Naive B cell (primary cell): ENCODE measurements around the gene ENOX2. TPM values are rescaled to one million over a fixed set of nuclear protein-coding genes. Genes with fewer than 3 reads are reported as not detected.

Source experiments
- ATAC-seq, 2 donors: fragments of 150-1000 bp; cut with Tn5 transposase; 2 replicates each; pipeline ENCODE4 v1.10.0; 2021; ENCODE audit warnings: low read depth in 2 of 2, mild to moderate bottlenecking in 2 of 2, moderate library complexity in 2 of 2
- DNase-seq: peaks from one replicate; pipeline ENCODE4 v3.0.0; 2022
- H3K27ac Mint-ChIP-seq, 6 donors: one replicate each; pipeline ENCODE4 v1.8.0; 2020 to 2022; ENCODE audit warnings: mild to moderate bottlenecking in 6 of 6, mixed read lengths in 6 of 6, moderate library complexity in 5 of 6, inconsistent platforms in 2 of 6
- H3K27me3 Mint-ChIP-seq, 3 donors: one replicate each; pipeline ENCODE4 v1.8.0; 2021 to 2022; ENCODE audit warnings: mixed read lengths in 3 of 3, mild to moderate bottlenecking in 1 of 3
- H3K36me3 Mint-ChIP-seq, 2 donors: one replicate each; pipeline ENCODE4 v1.8.0; 2020 to 2022; ENCODE audit warnings: mixed read lengths in 2 of 2, inconsistent platforms in 1 of 2, mild to moderate bottlenecking in 1 of 2
- H3K4me1 Mint-ChIP-seq, 3 donors: one replicate each; pipeline ENCODE4 v1.8.0; 2020 to 2022; ENCODE audit warnings: mixed read lengths in 3 of 3, inconsistent platforms in 1 of 3, mild to moderate bottlenecking in 1 of 3, moderate library complexity in 1 of 3
- H3K4me3 Mint-ChIP-seq, 8 donors: one replicate each; pipeline ENCODE4 v1.8.0; 2020 to 2022; ENCODE audit warnings: mild to moderate bottlenecking in 8 of 8, mixed read lengths in 8 of 8, moderate library complexity in 8 of 8, inconsistent platforms in 2 of 8
- H3K9me3 Mint-ChIP-seq, 7 donors: one replicate each; pipeline ENCODE4 v1.8.0; 2020 to 2022; ENCODE audit warnings: mixed read lengths in 7 of 7, mild to moderate bottlenecking in 5 of 7, inconsistent platforms in 2 of 7, moderate library complexity in 1 of 7
- polyA plus RNA-seq, 6 donors: library from polyadenylated mRNA; unstranded; fragments of 300-500 nt; fragmentation: Illumina TruSeq; gene quantifications; one replicate each; pipeline ENCODE4 v1.2.3, GENCODE V29; 2021; ENCODE audit warnings: low read depth in 6 of 6

The ENOX2 gene
- polyA plus RNA-seq, 6 donors from 2014 or later: 17.2 to 32.6 (median 25.2) TPM

DNA sequence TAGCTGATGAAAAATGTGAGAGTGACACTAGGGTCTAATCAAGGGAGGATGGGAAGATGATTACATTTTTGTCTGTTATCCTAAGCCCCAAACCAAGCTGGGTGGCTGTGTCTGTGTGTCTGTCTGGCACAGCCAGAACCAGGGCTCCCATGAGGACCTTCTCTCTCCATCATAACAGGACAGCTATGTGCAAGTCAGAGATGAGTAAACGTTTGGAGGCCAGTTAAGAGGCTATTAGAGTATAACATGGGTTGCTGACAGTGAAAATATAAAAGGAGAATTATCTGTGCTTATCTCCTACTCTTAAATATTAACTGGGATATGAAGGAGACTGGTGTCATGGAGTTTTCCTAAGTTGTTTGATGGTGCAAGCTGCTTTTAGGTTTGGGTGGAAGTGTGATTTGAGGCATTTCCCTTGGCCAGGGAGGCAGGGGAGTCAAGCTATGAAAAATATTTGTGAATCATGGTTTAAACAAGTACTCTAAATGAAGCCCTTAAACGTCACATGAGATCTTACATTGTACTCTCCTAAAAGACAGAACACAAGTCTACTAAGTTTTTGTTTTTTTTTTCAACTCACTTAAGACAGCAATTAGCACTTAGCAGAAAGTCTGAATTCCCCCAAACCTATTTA, 156.2 kb downstream of the ENOX2 start:
- no peak overlapping the region for H3K27ac Mint-ChIP-seq
- peaks cover 0 to 3% (median 0%) of the 10 kb centered on the region in 7 donors for H3K9me3 Mint-ChIP-seq
- H3K4me1 Mint-ChIP-seq: no peaks in the 10 kb centered on the region
- ATAC-seq (no peak), DNase-seq (no peak)
- no peaks in the 10 kb centered on the region for H3K27me3 Mint-ChIP-seq
- peaks cover 0 to 5% of the 10 kb centered on the region in 2 donors for H3K36me3 Mint-ChIP-seq
- no peak overlapping the region for H3K4me3 Mint-ChIP-seq

DNA sequence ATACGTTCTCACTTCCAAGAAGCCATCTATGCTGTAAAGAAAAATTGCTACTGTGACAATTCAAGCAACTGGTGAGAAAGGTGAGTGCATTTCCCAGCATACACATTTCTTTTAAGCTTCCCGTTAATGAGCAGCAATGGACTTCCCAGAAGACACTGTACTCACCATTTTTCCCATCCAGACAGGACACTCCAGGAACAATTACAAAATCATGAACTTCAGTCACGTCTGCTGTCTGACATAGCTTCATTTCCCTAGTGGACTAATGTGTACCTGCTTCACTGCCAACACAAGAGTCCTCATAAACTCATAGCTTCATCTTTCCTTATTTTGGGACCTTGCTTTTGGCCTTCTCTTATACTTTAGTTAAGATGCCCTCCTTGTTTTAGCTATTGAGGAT, 156.9 kb downstream of the ENOX2 start:
- H3K4me3 Mint-ChIP-seq: no peak overlapping the region
- DNase-seq: no peak
- no peaks in the 10 kb centered on the region for H3K27me3 Mint-ChIP-seq
- no peaks in the 10 kb centered on the region for H3K4me1 Mint-ChIP-seq
- ATAC-seq: no peak
- H3K27ac Mint-ChIP-seq: no peak overlapping the region
- peaks cover 0 to 3% (median 0%) of the 10 kb centered on the region in 7 donors for H3K9me3 Mint-ChIP-seq
- H3K36me3 Mint-ChIP-seq: peaks cover 0 to 5% of the 10 kb centered on the region in 2 donors

DNA sequence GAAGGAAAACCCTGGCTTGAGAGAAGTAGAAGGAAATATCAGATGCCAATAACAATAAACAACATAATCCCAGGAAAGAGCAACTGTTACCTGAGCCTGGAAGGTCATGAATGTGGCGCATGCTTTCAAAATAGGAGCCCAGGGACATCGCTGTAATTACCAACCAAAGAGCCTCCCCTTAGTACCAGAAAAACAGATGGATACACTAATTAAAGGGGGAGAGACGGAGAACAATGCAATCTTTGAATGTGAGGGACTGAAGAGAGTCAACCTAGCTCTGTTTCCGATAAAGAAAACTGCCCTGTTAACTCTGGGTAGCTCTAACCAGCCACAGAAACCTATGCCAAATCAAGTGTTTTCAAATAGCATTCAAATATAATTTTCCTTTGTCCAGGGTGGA, 161.4 kb downstream of the ENOX2 start:
- Mint-ChIP-seq H3K36me3 (peaks cover 0 to 5% of the 10 kb centered on the region in 2 donors), H3K4me3 (no peak overlapping the region), H3K27ac (no peak overlapping the region), H3K4me1 (no peaks in the 10 kb centered on the region), H3K27me3 (no peaks in the 10 kb centered on the region), H3K9me3 (peaks cover 0 to 3% (median 0%) of the 10 kb centered on the region in 7 donors)
- DNase-seq (no peak), ATAC-seq (no peak)

DNA sequence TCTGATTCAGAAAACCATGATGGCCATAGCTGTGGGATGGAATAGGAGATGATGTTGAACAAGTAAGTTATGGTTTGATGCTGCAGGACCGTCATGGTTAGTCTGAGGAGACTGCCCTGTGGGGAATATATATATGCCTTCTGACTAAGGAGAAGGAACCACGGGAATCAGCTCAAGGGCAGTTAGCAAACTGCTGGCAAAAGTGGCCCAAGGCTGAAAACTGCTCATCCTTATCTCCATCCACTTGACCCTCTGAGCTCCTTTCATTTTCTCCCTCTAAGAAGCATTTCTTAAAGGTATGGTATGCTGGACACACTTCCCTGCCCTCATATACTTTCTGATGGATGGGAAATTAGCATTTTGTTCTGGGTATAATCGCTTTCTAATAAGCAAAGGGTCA, 161.9 kb downstream of the ENOX2 start:
- Mint-ChIP-seq H3K9me3 (peaks cover 0 to 3% (median 0%) of the 10 kb centered on the region in 7 donors), H3K4me3 (no peak overlapping the region), H3K27ac (no peak overlapping the region), H3K27me3 (no peaks in the 10 kb centered on the region), H3K36me3 (peaks cover 0 to 5% of the 10 kb centered on the region in 2 donors), H3K4me1 (no peaks in the 10 kb centered on the region)
- no peak for DNase-seq
- no peak for ATAC-seq

DNA sequence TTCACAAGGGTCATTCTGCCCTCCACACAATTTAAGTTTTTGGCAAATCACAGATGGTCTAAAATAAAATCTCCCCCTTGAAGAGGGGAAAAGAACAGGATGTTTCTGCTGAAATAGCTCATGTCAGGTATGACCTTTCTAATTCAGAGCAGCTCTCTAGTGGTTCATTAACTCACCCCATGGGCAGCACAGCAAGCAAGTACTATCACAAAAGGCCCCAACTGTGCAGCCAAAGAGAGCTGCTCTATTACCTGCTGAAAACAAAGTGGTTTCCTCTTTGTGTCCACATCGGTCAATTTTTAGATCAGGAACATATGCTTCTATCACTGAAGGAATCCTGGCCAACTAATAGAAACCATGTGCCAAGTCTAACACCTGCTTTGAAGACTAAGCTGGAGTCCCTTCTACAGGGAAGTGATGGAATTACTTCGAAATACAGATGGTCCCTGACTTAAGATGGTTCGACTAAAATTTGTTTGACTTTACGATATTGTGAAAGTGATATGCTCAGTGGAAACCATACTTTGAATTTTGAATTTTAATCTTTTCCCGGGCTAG, 164.3 kb downstream of the ENOX2 start:
- no peak overlapping the region for H3K4me3 Mint-ChIP-seq
- no peaks in the 10 kb centered on the region for H3K4me1 Mint-ChIP-seq
- DNase-seq (no peak), ATAC-seq (no peak)
- H3K27ac Mint-ChIP-seq: peak overlapping the region in 1 of 6 donors; percentile 1
- H3K9me3 Mint-ChIP-seq: no peaks in the 10 kb centered on the region
- no peaks in the 10 kb centered on the region for H3K27me3 Mint-ChIP-seq
- no peaks in the 10 kb centered on the region for H3K36me3 Mint-ChIP-seq

DNA sequence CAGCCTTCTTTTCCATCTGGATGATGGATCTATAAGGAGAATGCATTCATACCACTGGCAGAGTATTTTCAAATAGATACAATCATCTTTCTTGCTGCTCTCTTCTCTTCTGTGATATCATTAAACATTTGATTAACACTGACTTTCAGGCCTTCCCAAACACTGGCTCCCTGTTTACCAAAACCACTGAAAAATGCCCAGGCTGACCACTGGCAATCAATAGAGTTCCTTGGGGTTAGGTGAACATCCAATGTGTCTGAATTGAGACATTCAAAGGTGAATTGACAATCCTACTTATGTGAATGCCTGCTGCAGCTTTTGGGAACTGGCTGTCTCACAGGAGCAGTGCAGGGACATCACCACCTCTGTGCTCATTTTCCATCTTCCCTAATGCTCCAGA, 168.3 kb downstream of the ENOX2 start:
- H3K4me3 Mint-ChIP-seq: no peak overlapping the region
- H3K27me3 Mint-ChIP-seq: no peaks in the 10 kb centered on the region
- H3K4me1 Mint-ChIP-seq: no peaks in the 10 kb centered on the region
- no peak overlapping the region for H3K27ac Mint-ChIP-seq
- peaks cover 5 to 11% of the 10 kb centered on the region in 2 donors for H3K36me3 Mint-ChIP-seq
- ATAC-seq (no peak), DNase-seq (no peak)
- peaks cover 2 to 30% (median 13%) of the 10 kb centered on the region in 7 donors for H3K9me3 Mint-ChIP-seq

DNA sequence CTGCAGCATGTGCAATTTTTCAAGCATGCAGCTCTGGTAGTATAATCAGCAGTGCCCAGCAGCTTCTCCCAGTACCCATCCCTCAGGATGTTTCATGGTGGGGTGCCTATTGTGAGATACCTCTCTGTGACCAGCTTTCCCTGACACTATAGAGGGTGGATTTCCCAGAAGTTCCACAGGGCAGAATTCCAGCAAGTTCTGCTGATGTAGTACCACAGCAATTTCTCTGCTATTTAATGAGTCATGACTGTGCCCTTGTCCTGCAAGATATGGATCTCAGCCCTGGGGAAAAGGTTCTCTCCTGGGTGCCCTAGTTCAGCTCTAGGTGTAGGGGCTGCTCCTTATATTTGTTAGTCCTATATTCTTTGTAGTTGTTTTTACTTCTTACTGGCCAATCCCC, 174.8 kb downstream of the ENOX2 start:
- H3K4me1 Mint-ChIP-seq: no peaks in the 10 kb centered on the region
- no peak for ATAC-seq

DNA sequence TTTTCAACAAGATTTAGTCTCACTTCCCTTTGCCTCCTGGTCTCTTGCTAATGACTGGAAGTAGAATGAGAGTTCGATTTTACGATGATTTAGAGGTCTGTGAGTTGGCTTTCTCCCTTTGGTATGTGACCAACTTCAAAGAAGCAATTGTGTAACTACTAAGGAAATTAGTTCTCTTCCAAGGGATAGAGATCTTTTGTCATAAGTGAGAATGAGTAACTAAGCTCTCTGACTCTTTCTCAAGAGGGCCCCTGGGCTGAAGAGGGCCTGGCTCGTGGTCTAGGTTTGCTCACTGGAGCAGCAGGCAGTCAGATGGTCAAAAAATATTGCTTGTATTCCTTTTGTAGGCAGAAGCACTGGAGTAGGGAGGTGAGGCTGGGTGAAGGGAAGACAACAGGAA, 176.3 kb downstream of the ENOX2 start:
- no peaks in the 10 kb centered on the region for H3K4me1 Mint-ChIP-seq
- ATAC-seq (no peak), DNase-seq (no peak)
- no peak overlapping the region for H3K27ac Mint-ChIP-seq
- no peaks in the 10 kb centered on the region for H3K27me3 Mint-ChIP-seq
- no peak overlapping the region for H3K4me3 Mint-ChIP-seq
- peaks cover 3 to 42% (median 24%) of the 10 kb centered on the region in 7 donors for H3K9me3 Mint-ChIP-seq
- H3K36me3 Mint-ChIP-seq: peaks cover 34 to 35% of the 10 kb centered on the region in 2 donors

More for the DNA sequence above, 174.8 kb downstream of the ENOX2 start:
- Mint-ChIP-seq H3K27me3 (no peaks in the 10 kb centered on the region), H3K9me3 (peaks cover 3 to 56% (median 30%) of the 10 kb centered on the region in 7 donors), H3K27ac (no peak overlapping the region), H3K4me3 (no peak overlapping the region), H3K36me3 (peaks cover 34 to 35% of the 10 kb centered on the region in 2 donors)
- no peak for DNase-seq

DNA sequence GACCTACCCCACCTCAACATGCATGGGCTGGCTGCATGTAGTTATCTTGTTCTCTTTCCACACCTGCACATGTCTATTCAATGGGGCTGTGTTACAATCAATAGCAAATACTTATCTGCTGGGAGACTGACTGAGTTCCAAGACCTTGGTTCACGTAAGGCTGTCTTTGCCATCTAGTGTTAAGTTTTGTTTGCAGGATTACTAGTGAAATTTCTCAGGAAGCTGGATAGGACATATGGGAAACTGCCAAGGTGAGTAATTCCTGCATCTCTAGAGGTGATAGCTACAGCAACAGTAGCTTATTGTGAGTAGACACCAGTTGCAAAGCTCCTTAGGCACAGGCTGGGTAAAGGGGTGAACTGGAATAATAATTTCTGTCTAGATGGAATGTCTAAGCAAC, 177.5 kb downstream of the ENOX2 start:
- H3K27ac Mint-ChIP-seq: no peak overlapping the region
- H3K27me3 Mint-ChIP-seq: no peaks in the 10 kb centered on the region
- DNase-seq (no peak), ATAC-seq (no peak)
- no peak overlapping the region for H3K4me3 Mint-ChIP-seq
- peaks cover 3 to 31% (median 20%) of the 10 kb centered on the region in 7 donors for H3K9me3 Mint-ChIP-seq
- H3K4me1 Mint-ChIP-seq: no peaks in the 10 kb centered on the region
- peaks cover 31 to 35% of the 10 kb centered on the region in 2 donors for H3K36me3 Mint-ChIP-seq

DNA sequence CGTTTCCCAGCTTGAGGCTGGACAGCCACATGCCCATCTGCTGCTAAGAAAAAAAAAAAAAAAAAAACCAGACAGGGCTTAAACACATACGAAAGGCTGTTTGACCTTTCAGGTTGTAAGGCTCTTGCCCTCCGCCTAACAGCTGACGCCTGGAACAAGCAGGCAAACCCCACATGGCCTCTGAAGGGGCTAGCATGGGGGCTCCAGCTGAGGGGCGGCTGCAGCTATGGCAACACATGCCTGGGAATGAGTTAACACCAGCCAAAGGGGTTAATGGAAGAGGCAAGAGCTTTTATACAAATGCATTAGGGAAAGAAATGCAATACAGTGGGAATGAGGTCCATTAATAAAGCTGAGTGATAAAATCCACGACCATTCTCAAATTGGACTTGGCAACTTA, 183.6 kb downstream of the ENOX2 start:
- Mint-ChIP-seq H3K27me3 (no peaks in the 10 kb centered on the region), H3K27ac (no peak overlapping the region), H3K4me1 (no peaks in the 10 kb centered on the region), H3K9me3 (peaks cover 0 to 1% (median 0%) of the 10 kb centered on the region in 7 donors), H3K4me3 (no peak overlapping the region), H3K36me3 (no peaks in the 10 kb centered on the region)
- ATAC-seq (no peak), DNase-seq (no peak)

DNA sequence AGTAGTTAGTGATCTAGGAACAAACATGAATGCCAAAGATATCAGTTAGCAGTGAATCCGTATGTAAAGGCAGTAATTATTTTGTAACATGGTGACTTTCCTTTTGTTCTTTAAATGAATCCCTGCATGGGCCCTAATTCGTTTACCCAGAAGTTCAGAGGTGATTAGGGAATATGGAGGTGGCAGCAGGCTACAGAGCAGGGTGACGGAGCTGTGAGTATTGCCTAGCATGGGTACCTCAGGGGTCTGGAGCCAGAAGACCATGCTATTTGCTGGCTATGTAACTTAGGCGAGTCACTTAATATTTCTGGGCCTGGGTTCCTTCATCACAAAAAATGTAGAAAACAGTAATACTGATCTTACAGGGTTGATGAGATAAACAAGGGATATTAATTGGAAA, 184.9 kb downstream of the ENOX2 start:
- Mint-ChIP-seq H3K27me3 (no peaks in the 10 kb centered on the region), H3K4me3 (no peak overlapping the region), H3K27ac (peak overlapping the region in 1 of 6 donors; percentile 43), H3K9me3 (peaks cover 0 to 1% (median 0%) of the 10 kb centered on the region in 7 donors), H3K4me1 (no peaks in the 10 kb centered on the region), H3K36me3 (no peaks in the 10 kb centered on the region)
- ATAC-seq: no peak
- no peak for DNase-seq

DNA sequence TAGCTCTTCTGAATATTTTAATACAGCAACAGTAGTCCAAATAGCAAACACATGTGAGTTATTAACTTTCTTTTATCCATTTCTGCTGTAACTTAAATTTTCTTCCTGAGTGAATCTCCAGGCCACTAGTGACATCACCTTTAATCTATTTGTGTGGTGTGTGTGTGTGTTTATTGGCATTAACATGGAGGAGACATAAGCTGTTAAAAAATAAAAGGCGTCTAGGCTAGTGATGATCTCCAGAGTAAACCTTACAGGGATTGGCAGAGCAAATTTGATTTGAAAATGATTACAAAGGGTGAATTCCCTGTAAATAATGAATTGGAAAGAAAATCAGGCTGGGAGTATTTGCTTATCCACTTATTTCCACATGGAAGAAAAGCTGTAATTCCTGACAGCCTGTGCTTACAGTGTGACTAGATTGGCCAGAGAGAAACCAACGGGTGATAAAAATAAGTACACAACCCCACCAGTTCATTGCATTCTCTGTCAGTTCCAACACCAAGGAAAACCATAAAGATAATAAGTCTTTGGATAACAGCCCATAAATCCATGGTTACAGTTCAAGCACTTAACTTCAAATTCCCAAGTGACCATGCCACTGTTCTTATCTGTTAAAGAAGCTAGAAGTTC, 186.1 kb downstream of the ENOX2 start:
- ATAC-seq (no peak), DNase-seq (no peak)
- Mint-ChIP-seq H3K36me3 (no peaks in the 10 kb centered on the region), H3K9me3 (peaks cover 0 to 1% (median 0%) of the 10 kb centered on the region in 7 donors), H3K27me3 (no peaks in the 10 kb centered on the region), H3K4me1 (no peaks in the 10 kb centered on the region), H3K4me3 (no peak overlapping the region), H3K27ac (no peak overlapping the region)

DNA sequence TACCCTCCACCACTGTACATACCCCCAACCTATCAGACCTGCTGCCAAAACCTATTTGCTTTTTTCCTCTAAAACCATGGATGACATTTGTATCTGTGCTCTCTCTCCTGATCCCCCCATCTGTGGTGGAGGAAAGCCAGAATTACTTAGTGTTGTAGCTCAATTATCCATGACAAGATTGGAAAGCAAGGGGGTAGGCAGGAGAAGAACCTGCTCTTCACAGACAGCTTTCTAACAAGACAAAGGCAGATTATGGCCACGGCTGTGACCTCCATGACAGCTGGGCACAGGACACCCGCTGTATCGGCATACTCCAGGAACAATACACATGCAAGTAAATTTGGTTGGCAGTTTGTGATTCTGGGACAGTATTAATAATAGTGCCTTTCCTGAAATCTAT, 186.7 kb downstream of the ENOX2 start:
- Mint-ChIP-seq H3K9me3 (peaks cover 0 to 1% (median 0%) of the 10 kb centered on the region in 7 donors), H3K27me3 (no peaks in the 10 kb centered on the region), H3K36me3 (no peaks in the 10 kb centered on the region), H3K27ac (no peak overlapping the region), H3K4me3 (no peak overlapping the region), H3K4me1 (no peaks in the 10 kb centered on the region)
- no peak for ATAC-seq
- no peak for DNase-seq

DNA sequence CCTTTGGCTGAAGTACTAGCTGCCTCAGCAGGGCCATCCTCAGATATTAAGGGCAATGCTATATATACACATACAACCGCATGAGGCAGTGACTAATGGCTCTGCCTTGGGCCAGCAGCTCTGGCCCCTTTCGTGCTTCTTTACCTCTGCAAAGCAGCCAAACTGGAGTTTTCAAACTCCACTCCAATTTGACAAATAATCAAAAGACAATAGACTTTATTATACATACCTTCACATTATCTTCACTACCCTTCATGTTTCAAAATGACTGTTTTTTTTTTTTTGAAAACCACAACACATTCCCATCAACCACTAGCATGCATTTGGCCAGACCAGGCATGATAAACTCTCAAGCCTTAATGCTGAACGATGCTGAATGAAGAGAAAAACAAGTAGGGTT, 187.7 kb downstream of the ENOX2 start:
- peak overlapping the region in 1 of 6 donors; percentile 28 for H3K27ac Mint-ChIP-seq
- H3K9me3 Mint-ChIP-seq: peaks cover 0 to 4% (median 0%) of the 10 kb centered on the region in 7 donors
- no peaks in the 10 kb centered on the region for H3K36me3 Mint-ChIP-seq
- ATAC-seq (no peak), DNase-seq (no peak)
- H3K4me1 Mint-ChIP-seq: no peaks in the 10 kb centered on the region
- H3K4me3 Mint-ChIP-seq: no peak overlapping the region
- H3K27me3 Mint-ChIP-seq: no peaks in the 10 kb centered on the region
